IMR-90 (cell line): ENCODE data around the gene PLAC9. TPM values are rescaled to one million over a fixed set of nuclear protein-coding genes. Genes with fewer than 3 reads are reported as not detected.
A peak's percentile ranks its signal among the peaks of the same experiment; 100 is the strongest.

Source experiments
- ATAC-seq: fragments of 200-7000 bp; cut with Tn5 transposase; 2 replicates; pipeline ENCODE4 v1.9.1; 2020; ENCODE audit warnings: low read depth, mild to moderate bottlenecking, moderate library complexity
- BruUV-seq: library from RNA; stranded (reverse); fragments of 400-500 nt; replicated peaks from 2 replicates; lab custom pipeline; 2021; lab: Mats Ljungman, UMichigan
- CTCF ChIA-PET: fragments of 300-600 bp; formaldehyde crosslinking; extraction: SDS; loops from one replicate; lab custom pipeline; 2021; ENCODE audit warnings: antibody characterized with exemption; lab: Yijun Ruan, JAX
- POLR2A ChIA-PET: fragments of 300-600 bp; sonication (Branson Sonifier 250); formaldehyde crosslinking; loops from one replicate; lab custom pipeline; 2022; ENCODE audit warnings: antibody characterized with exemption; ENCODE audit not compliant: unreplicated experiment; lab: Charles Lee
- DNase-seq: peaks from one replicate; pipeline ENCODE4 v3.0.0; 2013
- H2AFZ ChIP-seq: replicated peaks from 2 replicates; pipeline ENCODE3; 2013; ENCODE audit warnings: low read length, mild to moderate bottlenecking; ENCODE audit not compliant: poor library complexity
- H2AK5ac ChIP-seq: 2 replicates; pipeline ENCODE4 v1.6.1; 2013; ENCODE audit warnings: low read depth, low read length, inconsistent platforms
- H2AK9ac ChIP-seq: replicated peaks from 2 replicates; pipeline ENCODE3; 2013; ENCODE audit warnings: mild to moderate bottlenecking, low read depth, low read length, moderate library complexity; ENCODE audit not compliant: poor library complexity
- H2BK120ac ChIP-seq: 2 replicates; pipeline ENCODE4 v1.6.1; 2013; ENCODE audit warnings: low read depth, low read length, inconsistent platforms
- H2BK15ac ChIP-seq: 3 replicates; pipeline ENCODE4 v1.6.1; 2013; ENCODE audit warnings: low read depth, low read length, inconsistent platforms
- H2BK20ac ChIP-seq: 2 replicates; pipeline ENCODE4 v1.6.1; 2013; ENCODE audit warnings: low read depth, mild to moderate bottlenecking, inconsistent platforms, low read length, moderate library complexity
- H2BK5ac ChIP-seq: 2 replicates; pipeline ENCODE4 v1.6.1; 2013; ENCODE audit warnings: mild to moderate bottlenecking, low read depth, low read length, inconsistent platforms; ENCODE audit not compliant: poor library complexity, severe bottlenecking
- H3K14ac ChIP-seq: replicated peaks from 2 replicates; pipeline ENCODE4 v1.6.1; 2013; ENCODE audit warnings: low read depth, low read length, inconsistent platforms
- H3K18ac ChIP-seq: 2 replicates; pipeline ENCODE4 v1.6.1; 2013; ENCODE audit warnings: low read depth, low read length, control low read depth
- H3K23ac ChIP-seq: 2 replicates; pipeline ENCODE4 v1.6.1; 2013; ENCODE audit warnings: low read depth, low read length, inconsistent platforms
- H3K27ac ChIP-seq: 2 replicates; pipeline ENCODE4 v1.5.1; 2013; ENCODE audit warnings: mild to moderate bottlenecking, control low read depth, low read length; ENCODE audit not compliant: insufficient read depth
- H3K27me3 ChIP-seq: 2 replicates; pipeline ENCODE4 v1.6.1; 2013; ENCODE audit warnings: low read length; ENCODE audit not compliant: control insufficient read depth, insufficient read depth
- H3K36me3 ChIP-seq: 2 replicates; pipeline ENCODE4 v1.6.1; 2013; ENCODE audit warnings: low read length, mixed read lengths; ENCODE audit not compliant: control insufficient read depth, insufficient read depth
- H3K4ac ChIP-seq: 2 replicates; pipeline ENCODE4 v1.6.1; 2013; ENCODE audit warnings: low read depth, low read length, inconsistent platforms
- H3K4me1 ChIP-seq: 2 replicates; pipeline ENCODE4 v1.6.1; 2013; ENCODE audit warnings: low read length, mixed read lengths; ENCODE audit not compliant: control insufficient read depth, insufficient read depth
- H3K4me2 ChIP-seq: 2 replicates; pipeline ENCODE4 v1.6.1; 2013; ENCODE audit warnings: low read depth, mild to moderate bottlenecking, control low read depth, low read length, moderate library complexity
- H3K4me3 ChIP-seq: 2 replicates; pipeline ENCODE4 v1.5.1; 2013; ENCODE audit warnings: low read depth, mild to moderate bottlenecking, control low read depth, low read length, moderate library complexity; ENCODE audit not compliant: insufficient read depth
- H3K56ac ChIP-seq: 2 replicates; pipeline ENCODE4 v1.6.1; 2013; ENCODE audit warnings: low read length, inconsistent platforms; ENCODE audit not compliant: insufficient read depth; ENCODE audit errors: extremely low read depth
- H3K79me1 ChIP-seq, 2 experiments: 2 replicates each; pipeline ENCODE4 v1.6.1; 2013; ENCODE audit warnings: low read length in 2 of 2, inconsistent platforms in 1 of 2, low read depth in 1 of 2
- H3K9ac ChIP-seq: 2 replicates; pipeline ENCODE4 v1.6.1; 2013; ENCODE audit warnings: low read depth, low read length, control low read depth
- H3K9me1 ChIP-seq: 2 replicates; pipeline ENCODE4 v1.6.1; 2013; ENCODE audit warnings: low read length, inconsistent platforms; ENCODE audit not compliant: insufficient read depth
- H3K9me3 ChIP-seq: 2 replicates; pipeline ENCODE4 v1.6.1; 2013; ENCODE audit warnings: low read length; ENCODE audit not compliant: control insufficient read depth, insufficient read depth
- H4K20me1 ChIP-seq: 2 replicates; pipeline ENCODE4 v1.6.1; 2013; ENCODE audit warnings: low read length, inconsistent platforms; ENCODE audit not compliant: insufficient read depth
- H4K5ac ChIP-seq: 2 replicates; pipeline ENCODE4 v1.6.1; 2013; ENCODE audit warnings: mild to moderate bottlenecking, low read depth, low read length, control low read depth
- H4K8ac ChIP-seq, 2 experiments: 2 replicates each; pipeline ENCODE4 v1.6.1; 2013; ENCODE audit warnings: low read depth in 2 of 2, low read length in 2 of 2, control low read depth in 1 of 2, inconsistent platforms in 1 of 2
- H4K91ac ChIP-seq: 2 replicates; pipeline ENCODE4 v1.6.1; 2013; ENCODE audit warnings: low read depth, low read length, inconsistent platforms; ENCODE audit not compliant: insufficient read depth
- BHLHE40 ChIP-seq: fragments of 150-350 bp; IDR thresholded peaks from 2 replicates; pipeline ENCODE4 v1.6.1; 2016; ENCODE audit warnings: mild to moderate bottlenecking, low read depth, low read length
- NFE2L2 ChIP-seq: fragments of 150-350 bp; IDR thresholded peaks from 2 replicates; pipeline ENCODE4 v1.6.1; 2016; ENCODE audit warnings: low read depth, mild to moderate bottlenecking, low read length
- RAD21 ChIP-seq: IDR thresholded peaks from 2 replicates; pipeline ENCODE4 v1.6.1; 2012; ENCODE audit warnings: low read length, improper control_type of control experiment
- WGBS, 2 experiments: methylation state at CpG; one replicate each; pipeline versions ENCODE4 v1.1.5 to v1.1.7; 2013; ENCODE audit warnings: missing lambda C conversion rate in 2 of 2; ENCODE audit not compliant: insufficient read length in 1 of 2; ENCODE audit errors: extremely low coverage in 2 of 2; 5-methylcytosine and 5-hydroxymethylcytosine counted together
- dilution Hi-C: fragments of 300-500 bp; cut with HindIII; formaldehyde crosslinking; loops from one replicate; pipeline ENCODE4 v1.14.3; 2018; ENCODE audit warnings: low sequenced_read_pairs; ENCODE audit not compliant: unreplicated experiment
- in situ Hi-C: fragments of 300-500 bp; cut with MboI; formaldehyde crosslinking; loops from 3 replicates; pipeline ENCODE4 v1.14.3; 2019; ENCODE audit warnings: low sequenced_read_pairs, inconsistent platforms, mixed read lengths
- intact Hi-C: fragments of 100-400 bp; cut with micrococcal nuclease; formaldehyde crosslinking; loops from 2 replicates; pipeline ENCODE4 v1.10.0; 2022
- polyA plus RNA-seq, 3 experiments: library from polyadenylated mRNA; depleted of rRNA; stranded (reverse); fragments of >200 nt; gene quantifications; 2 replicates each; pipeline ENCODE4 v1.2.3, GENCODE V29; 2012; ENCODE audit warnings: low replicate concordance in 1 of 3
- total RNA-seq: library from RNA; depleted of rRNA; stranded (reverse); fragments of >200 nt; gene quantifications from 2 replicates; pipeline ENCODE4 v1.2.3, GENCODE V29; 2012

The PLAC9 gene
- total and polyA plus RNA-seq, 2 of the 4 experiments (the other 2 are of a cell fraction) = 1.6 to 12.2 TPM

GRCh38 chr10:80146918-80147317 lies 14.4 kb downstream of the PLAC9 start:
- no peak overlapping the region for H4K91ac ChIP-seq
- intact Hi-C loops = loop anchor here (5.0 kb wide), 1 partner anchor 90 kb away; no protein-coding TSS in a partner anchor
- no peak overlapping the region for H3K27ac ChIP-seq
- H4K5ac ChIP-seq = no peak overlapping the region
- H3K14ac ChIP-seq = no peak overlapping the region
- H3K27me3 ChIP-seq = no peaks in the 10 kb centered on the region
- H4K8ac ChIP-seq = no peak overlapping the region
- no peak overlapping the region for H2BK15ac ChIP-seq
- H2BK120ac ChIP-seq = no peak overlapping the region
- ATAC-seq = no peak
- ChIA-PET POLR2A (no interaction called here), CTCF (interaction anchor here (1.5 kb wide), 1 partner anchor 75 kb away, joined by 4 read pairs; no protein-coding TSS in a partner anchor)
- no peak overlapping the region for H2BK20ac ChIP-seq
- H3K18ac ChIP-seq = no peak overlapping the region
- H3K4me1 ChIP-seq = no peaks in the 10 kb centered on the region
- H3K56ac ChIP-seq = no peak overlapping the region
- no peak overlapping the region for H3K23ac ChIP-seq
- BruUV-seq = no TSS peak
- no peak overlapping the region for H2AFZ ChIP-seq
- peaks cover 2 to 13% of the 10 kb centered on the region in 2 experiments; a peak in 3 of 4 replicates for H3K79me1 ChIP-seq
- no peaks in the 10 kb centered on the region for H4K20me1 ChIP-seq
- H3K9me1 ChIP-seq = peaks cover 3% of the 10 kb centered on the region
- H3K9me3 ChIP-seq = no peaks in the 10 kb centered on the region
- H3K4me3 ChIP-seq = no peak overlapping the region
- in situ Hi-C loops = no loop called here
- no peak overlapping the region for H3K9ac ChIP-seq
- no peak overlapping the region for H2AK9ac ChIP-seq
- dilution Hi-C loops = no loop called here
- peak; percentile 75 for TF ChIP-seq NFE2L2
- no peak for TF ChIP-seq RAD21
- no peak for TF ChIP-seq BHLHE40
- H3K36me3 ChIP-seq = peaks cover 13% of the 10 kb centered on the region
- no peak overlapping the region for H3K4me2 ChIP-seq
- no CpG with 5 or more reads among the region's 3 CpGs for WGBS, 2 experiments
- no peak overlapping the region for H2BK5ac ChIP-seq
- H2AK5ac ChIP-seq = no peak overlapping the region
- no peak for DNase-seq
- H3K4ac ChIP-seq = no peak overlapping the region
